Activated effector memory CD4-positive, alpha-beta T cell treated with anti-CD3 and anti-CD28 coated beads, Interleukin-2, amount 50 U/mL, for 16 hours (primary cell): ENCODE measurements around the gene CX3CR1.
"Not testable (repeated sequence)": the region's sequence is repeated elsewhere in the genome, so short reads cannot be mapped to it uniquely, and the experiment has no call there.

Source experiments
- DNase-seq: peaks from one replicate; pipeline ENCODE4 v3.0.0-alpha.2; 2020

CX3CR1 gene, protein sequence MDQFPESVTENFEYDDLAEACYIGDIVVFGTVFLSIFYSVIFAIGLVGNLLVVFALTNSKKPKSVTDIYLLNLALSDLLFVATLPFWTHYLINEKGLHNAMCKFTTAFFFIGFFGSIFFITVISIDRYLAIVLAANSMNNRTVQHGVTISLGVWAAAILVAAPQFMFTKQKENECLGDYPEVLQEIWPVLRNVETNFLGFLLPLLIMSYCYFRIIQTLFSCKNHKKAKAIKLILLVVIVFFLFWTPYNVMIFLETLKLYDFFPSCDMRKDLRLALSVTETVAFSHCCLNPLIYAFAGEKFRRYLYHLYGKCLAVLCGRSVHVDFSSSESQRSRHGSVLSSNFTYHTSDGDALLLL

DNA sequence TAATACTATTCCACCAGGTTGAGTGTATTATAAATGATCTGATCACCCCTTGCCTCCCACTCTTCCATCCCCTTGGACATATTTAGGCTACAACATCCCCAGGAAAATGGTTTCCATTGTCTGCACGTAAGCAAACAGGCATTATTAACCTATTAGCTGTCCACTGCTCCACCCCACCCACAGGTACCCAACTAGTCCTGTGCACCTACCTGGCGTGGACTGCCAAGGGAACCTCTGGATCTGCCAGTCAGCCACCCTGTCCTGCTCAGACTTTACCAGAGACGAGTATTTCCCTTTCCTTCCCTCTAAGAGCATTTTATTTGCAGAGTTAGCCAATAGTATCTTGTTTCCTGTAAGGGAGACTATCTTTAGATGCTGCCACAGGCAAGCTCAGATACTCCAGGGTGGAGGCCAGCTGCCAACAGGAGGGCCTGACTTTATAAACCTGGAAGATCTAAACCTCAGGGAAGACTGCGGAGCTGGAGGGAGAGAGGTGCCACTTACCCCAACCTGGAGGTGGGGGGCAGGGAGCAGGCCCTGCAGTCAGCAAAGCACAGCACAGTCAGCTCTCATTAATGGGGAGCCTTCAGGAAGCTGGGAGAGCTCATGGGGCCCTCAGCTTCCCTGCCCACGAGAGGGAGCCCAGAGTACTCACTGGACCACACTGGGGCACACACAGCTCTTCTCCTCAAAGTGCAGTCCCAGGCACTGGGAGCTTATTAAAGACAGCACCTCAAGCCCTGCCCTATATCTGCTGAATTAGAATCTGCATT lies at the start of gene CX3CR1:
CX3CR1 (minus strand) TSS at position 292 of the 773 bp plus-strand sequence. CDS start 13,527 bp downstream, outside the sequence.
- DNase-seq = no peak

DNA sequence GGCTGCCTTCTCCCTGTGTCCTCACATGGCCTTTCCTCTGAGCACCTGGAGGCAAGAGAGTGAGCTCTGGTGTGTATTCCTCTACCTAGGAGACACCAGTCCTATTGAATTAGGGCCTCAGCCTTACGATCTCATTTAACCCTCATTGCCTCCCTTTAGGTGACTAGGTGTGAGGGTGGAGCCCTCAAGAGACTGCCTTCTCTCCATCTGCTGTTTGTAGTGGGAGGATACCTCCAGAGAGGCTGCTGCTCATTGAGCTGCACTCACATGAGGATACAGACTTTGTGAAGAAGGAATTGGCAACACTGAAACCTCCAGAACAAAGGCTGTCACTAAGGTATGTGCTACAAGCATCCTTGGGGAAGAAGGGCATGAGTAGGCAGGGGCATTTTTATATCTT lies 49.7 kb upstream of the CX3CR1 start, which contains the start of gene CCR8:
CCR8 (plus strand) TSS at position 217 of the 400 bp plus-strand sequence. CDS start 2,623 bp downstream, outside the sequence.
- DNase-seq = no peak

DNA sequence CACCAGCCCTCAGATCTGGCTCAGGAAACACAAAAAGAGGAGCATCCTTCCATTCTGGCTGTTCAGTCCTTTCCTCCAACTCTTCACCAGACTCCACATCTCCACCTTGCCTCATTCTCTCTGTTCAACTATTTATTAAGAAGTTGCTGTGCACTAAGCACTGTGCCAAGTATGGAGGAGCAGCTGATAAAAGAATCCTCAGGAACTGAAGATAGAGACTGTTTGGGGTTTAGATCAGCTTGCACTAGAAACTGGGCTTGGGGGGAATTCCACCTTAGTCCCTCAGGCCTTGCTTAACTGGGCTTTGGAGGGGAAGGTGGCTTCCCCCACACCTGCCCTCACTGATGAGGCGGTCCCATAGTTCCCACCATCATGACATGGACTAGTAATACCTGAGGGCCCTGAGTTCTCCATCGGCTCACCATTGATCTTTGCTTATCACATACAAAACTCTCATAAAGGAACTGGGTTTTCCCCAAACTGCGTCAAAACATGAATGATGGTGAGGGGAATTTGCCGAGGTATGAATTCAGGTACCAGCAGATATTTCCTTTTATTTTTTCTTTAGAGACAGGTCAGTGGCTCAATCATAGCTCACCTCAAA lies 48.0 kb upstream of the CX3CR1 start:
- peak; percentile 76 for DNase-seq

DNA sequence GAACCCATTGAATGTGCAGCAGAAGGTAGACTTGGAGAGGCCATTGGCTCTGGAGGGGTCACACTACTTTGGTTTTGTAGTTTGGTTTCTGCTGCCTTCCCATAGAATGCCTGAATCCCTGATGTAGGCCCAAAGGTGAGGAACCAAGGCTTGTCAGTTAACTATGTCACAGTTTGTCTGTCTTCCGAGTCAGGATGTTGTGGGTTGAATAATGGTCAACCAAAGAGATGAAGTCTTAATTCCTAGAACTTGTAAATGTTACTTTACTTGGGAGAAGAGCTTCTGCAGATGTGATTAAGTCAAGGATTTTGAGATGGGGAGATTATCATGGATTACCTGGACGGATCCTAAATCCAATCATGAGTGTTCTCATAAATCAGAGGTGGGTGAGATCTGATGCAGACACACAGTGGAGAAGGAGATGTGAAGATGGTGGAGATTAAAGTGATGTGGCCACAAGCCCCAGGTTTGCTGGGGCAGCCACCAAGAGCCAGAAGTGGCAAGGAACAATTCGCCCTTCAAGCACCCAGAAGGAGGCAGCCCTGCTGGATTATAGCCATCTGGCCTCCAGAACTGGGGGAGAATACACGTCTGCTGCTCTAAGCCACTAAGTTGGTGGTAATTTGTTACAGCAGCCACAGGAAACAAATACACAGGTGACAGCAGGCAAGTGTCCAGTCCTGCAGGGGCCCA lies 47.4 kb upstream of the CX3CR1 start:
- DNase-seq = no peak

DNA sequence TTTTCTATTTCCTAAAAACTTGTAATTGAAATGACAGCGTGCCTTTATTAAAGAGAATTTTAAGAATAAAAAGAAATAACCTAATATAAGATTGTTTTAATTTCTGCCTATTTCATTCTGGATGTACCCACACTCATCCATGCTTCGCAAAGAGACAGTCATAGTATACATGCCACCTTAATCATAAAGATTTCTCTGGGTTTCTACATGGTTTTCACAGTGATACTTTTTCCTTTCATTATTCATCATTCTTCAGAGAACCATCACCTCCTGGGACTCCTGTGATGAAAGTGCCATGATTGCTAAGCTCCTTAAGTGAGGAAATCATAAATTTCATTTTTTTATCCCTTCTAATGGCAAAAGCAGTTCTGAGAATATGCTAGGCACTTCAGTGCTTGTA lies 45.4 kb upstream of the CX3CR1 start:
- no peak for DNase-seq

DNA sequence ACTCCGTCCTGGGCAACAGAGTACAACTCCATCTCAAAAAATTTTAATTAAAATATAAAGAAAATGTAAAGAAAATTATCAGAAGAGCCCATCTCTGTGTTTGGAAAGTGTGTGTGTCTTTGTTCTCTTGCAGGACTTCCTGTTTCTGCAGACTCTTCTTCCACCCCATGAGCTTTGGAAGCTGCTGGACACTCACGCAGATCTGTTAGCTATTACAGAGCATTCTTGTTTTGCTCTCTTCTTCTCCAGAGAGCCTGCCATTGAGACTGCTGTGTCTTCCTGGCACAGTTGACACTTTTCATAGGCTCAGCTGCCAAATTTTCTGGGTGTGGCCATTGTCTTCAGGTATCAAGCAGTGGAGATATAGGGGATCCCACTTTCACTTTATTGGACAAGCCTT lies 43.7 kb upstream of the CX3CR1 start:
- DNase-seq = no peak

DNA sequence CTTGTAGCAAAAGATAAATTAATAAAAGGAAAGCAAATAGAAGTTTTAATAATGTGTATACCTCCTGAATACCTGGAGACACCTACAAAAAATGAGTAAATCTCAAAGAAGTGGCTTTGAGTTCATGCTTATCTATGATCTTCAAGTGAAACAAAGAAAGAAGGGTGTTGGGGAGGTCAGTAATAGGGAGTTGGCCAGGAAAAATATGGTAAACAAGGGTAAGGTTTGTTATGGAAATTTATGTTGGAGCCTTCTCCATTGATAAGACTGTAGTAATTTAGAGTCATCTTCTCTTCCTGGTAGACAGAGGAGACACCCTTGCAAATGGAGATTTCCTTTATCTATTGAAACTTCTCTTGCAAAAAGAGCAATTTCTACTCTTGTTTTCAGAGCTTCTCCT lies 43.1 kb upstream of the CX3CR1 start:
- no peak for DNase-seq

DNA sequence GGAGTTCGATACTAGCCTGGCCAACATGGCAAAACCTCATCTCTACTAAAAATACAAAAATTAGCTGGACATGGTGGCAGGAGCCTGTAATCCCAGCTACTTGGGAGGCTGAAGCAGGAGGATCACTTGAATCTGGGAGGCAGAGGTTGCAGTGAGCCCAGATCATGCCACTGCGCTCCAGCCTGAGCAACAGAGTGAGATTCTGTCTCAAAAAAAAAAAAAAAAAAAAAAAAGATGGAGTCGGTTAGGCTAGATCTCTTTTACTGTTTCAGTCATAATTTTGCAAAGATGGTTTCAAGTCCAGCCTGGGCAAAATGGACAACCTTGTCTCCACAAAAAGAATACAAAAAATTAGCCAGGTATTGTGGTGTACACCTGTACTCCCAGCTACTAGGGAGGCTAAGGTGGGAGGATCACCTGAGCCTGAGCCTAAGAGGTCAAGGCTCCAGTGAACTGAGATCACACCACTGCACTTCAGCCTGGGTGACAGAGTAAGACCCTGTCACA lies 42.4 kb upstream of the CX3CR1 start:
- not testable (repeated sequence) for DNase-seq

DNA sequence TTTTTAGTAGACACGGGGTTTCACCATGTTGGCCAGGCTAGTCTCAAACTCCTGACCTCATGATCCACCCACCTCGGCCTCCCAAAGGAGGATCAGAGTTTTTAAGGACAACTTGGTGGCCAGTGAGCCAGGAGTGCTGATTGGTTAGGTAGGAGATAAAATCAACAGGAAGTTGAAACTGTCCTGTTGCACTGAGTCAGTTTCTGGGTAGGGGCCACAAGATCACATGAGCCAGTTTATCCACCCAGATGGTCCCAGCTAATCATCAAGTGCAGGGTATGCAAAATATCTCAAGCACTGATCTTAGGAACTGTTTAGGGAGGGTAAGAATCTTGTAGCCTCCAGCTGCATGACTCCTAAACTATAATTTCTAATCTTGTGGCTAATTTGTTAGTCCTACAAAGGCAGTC lies 41.7 kb upstream of the CX3CR1 start:
- not testable (repeated sequence) for DNase-seq

DNA sequence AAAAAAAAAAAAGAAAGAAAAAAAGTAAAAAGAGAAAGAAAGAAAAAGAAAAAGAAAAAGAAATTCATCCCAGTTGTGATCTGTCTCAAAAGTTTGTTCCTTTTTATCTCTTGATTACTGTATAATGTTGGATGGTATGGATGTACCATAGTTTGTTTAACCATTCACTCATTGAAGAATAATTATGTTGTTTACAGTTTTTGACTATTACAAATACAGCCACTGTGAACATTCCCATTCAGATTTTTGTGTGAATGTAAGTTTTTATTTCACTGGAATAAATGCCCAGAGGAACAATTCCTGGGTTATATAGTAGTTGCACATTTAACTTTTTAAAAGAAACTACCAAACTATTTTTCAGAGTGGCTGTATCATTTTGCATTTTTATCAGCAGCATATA lies 39.4 kb upstream of the CX3CR1 start:
- DNase-seq = no peak

DNA sequence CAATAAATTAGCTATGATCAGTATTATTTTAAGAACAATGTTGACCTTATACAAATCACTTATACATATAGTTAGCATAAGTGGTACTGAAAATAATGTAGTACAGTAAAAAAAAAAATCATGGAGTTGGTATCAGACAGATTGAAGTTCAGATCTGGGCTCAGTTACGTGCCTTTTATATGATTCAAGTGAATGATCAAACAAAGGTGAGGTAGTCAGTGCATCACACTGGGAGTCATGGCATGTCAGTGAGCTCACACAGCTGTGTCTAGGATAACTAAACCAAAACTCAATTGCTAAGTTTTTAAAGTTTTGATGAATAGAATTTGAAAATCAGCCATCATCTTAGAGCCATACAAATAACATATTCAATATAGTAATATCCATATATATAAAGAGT lies 38.5 kb upstream of the CX3CR1 start:
- no peak for DNase-seq

DNA sequence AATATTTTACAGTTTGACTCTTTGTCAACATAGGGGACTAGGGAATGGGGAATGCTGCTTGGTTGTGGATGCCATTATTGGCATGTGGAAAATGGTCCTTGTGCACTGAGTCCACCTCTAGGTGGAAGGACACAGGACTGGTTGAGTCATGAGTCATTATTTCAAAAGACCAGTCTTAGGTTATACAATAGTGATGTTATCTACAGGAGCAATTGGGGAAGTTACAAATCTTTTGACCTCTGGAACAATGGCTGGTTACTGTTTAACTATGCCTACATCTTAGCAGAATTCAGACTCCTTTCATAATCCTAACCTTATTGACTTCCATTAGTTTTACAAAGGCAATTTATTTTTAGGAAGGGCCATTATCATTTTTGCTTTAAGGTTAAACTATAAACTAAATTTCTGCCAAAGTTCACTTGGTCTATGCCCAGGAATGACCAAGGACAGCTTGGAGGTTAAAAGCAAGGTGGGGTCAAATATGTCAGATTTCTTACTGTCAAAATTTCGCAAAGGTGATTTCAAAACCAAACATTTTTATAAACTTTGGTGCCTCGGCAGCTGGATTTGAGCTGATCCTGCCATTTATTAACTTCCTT lies 37.8 kb upstream of the CX3CR1 start:
- no peak for DNase-seq

DNA sequence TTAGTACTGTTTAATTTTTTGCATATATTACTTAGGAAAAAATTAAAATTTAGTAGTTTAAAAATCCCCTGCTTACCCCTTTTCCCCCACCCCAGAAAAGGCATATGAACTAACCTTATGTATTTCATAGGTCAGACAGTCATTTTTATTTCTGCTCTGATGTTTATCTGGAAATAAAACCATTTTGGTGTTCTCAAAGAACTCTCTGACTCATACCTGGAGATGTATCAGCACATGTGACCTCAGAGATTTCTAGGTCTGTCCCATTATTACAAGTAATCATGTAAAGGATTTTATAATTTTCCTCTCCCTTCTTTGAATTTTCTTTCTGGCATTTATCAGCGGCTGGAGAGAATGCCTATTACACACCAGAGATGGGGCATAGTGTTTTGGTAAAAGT lies 35.6 kb upstream of the CX3CR1 start:
- no peak for DNase-seq

DNA sequence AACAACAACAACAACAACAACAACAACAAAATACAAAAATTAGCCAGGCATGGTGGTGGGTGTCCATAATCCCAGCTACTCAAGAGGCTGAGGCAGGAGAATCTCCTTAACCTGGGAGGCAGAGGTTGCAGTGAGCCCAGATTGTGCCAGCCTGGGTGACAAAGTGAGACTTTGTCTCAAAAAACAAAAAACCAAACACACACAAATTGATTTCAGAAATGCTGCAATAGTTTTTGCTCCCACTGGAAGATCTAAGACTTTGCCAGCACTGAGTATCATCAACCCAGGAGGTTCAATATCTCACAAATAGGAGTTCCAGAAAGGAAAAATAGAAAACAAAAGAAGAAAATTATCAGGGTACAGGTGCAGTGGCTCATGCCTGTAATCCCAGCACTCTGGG lies 33.5 kb upstream of the CX3CR1 start:
- DNase-seq = no peak

DNA sequence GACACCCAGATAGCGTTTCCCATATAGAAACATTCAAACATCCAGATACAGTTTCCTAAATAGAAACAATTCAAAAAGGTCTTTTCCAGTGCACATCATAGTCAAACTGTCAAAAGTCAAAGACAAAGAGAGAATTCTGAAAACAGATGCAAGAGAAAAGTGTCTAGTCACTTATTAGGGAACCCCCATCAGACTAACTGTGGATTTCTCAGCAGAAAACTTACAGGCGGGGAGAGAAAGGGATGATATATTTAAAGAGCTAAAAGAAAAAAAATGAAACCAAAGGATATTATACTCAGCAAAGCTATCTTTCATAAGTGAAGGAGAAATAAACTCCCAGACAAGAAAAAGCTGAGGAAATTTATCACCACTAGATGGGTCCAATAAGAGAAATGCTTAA lies 22.3 kb upstream of the CX3CR1 start:
- DNase-seq = no peak

DNA sequence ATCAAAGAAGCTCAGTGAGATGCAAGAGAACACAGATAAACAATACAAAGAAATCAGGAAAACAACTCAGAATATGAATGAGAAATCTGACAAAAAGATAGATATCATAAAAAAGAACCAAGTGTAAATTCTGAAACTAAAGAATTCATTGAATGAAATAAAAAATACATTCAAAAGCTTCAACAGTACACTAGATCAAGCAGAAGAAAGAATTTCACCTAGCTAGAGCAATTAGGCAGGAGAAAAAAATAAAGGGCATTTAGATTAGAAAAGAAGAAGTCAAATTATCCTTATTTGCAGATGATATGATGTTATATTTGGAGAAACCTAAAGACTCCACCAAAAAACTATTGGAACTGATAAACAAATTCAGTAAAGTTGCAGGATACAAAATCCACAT lies 19.4 kb upstream of the CX3CR1 start:
- no peak for DNase-seq

DNA sequence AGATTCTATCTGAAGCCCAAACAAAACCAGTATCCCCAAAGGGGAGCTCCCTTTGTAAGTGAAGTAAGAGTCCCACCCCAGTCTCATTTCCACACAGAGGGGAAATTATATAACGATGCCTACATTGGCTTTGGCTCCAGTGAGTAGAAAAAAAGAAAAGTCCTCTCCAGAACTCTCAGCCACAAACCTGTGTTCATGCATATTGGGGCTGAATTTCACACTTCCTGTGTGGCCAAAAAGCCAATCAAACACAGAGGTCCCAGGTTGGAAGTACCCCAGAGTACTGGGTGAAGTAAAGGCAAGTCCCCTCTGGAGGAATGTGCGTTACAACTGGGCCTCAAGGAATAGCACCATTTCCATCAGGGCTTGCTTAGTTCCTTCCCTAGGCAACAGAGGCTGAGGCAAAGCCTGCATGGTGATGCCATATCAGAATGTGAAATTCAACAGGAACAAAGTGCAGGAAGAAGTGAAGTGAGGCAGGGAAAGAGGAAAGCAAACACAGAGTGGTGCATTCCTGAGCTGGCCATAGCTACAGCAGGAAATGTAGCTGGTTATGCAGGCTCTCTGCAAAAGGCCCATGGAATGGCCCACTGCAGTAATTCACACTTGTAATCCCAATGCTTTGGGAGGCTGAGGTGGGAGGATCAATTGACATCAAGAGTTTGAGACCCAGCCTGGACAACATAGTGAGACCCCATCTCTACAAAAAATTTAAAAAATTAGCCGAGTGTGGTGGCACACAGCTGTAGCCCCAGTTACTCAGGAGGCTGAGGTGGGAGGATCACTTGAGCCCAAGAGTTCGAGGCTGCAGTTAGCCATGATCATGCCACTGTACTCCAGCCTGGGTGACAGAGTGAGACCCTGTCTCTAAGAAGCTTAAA lies 16.6 kb upstream of the CX3CR1 start:
- DNase-seq = no peak

DNA sequence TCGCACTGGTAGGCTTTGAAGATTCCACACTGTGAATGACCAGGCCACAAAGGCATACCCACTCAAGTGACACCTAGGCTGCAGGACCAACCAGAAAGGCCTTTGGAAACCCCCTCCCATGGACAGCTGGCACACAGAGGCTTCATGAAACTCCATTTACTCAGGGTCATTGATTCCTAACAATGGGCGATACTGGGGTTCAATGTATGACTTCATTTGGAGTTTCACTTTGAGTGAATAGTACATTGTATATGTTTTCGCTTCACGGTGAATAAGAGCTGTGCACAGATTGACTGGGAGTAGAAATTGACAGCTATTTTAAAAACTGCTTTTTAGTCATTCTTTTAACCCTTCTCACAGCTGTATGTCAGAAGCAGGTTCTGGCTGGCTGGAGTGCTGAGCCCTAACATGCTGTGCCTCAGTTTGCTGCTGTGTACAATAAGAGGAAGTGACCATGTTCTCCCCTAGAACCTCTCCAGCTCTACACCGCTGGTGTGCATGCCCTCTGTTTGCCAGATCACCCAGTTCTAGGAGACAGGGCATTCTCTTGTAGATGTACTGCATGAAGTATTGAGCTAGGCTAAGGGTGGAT lies 15.4 kb upstream of the CX3CR1 start:
- DNase-seq = no peak

DNA sequence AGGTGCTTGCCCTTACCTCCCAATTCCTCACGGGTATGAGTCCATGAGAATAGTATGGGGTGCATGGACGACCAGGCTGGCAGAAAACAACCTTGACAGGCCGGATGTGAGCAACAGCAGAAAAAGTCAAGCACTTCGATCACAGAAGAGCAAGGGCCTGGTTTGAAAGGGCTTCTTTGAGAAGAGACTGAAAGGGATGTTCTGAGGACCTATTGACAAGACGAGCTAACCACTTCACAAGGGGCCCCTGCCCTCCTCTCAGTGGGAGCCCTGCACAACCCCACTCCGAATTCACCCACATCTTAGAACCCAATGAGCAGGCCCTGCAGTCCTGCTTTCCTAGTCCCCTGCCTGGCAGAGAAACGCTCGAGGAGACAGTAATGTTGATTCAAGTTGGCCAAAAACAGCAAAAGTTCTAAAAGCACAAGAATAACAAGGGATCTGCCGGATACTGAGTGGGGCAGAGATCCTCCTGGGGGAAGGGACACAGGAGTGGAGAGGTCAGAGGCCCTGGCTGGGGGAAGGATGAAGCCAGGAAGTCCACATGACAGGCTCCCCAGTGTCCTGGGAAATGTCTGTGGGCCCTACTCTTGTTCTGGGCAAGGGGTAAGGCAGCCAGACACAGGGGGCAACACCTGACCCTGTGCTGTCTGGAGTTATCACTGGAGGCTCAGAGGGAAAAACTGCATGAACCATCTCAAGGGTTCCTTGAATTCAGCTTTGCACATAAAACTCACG lies 14.8 kb upstream of the CX3CR1 start:
- DNase-seq = no peak

DNA sequence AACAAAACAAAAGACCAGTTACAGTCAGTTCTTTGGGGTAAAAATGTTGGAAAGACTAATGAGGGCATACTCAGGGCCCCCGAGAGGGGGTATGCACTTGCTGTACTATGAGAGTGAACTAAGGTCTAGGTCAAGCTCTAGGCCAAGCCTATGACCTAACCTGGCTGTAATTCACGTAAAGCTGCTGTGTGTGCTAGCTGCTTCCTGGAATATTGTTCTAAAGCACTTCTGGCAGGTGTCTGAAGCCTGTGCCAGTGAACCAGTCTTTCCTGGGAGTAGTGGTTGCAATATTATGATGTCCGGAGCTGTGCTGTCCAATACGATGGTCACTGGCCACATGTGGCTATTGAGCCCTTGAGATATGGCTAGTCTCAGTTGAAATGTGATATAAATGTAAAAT lies 13.1 kb upstream of the CX3CR1 start:
- no peak for DNase-seq
